ENCODE data around the gene RPL18.
A peak's percentile ranks its signal among the peaks of the same experiment; 100 is the strongest.

RPL18 gene

GRCh38 chr19:48648134-48648533 lies 29.2 kb upstream of the RPL18 start:
- no peak for DNase-seq (ENCODE audit: low spot score)
- no peaks in the 10 kb centered on the region for H3K27me3 ChIP-seq (ENCODE audit: insufficient read depth, poor library complexity, severe bottlenecking)
- H3K9me3 ChIP-seq (ENCODE audit: severe bottlenecking), result no peaks in the 10 kb centered on the region
- TF ChIP-seq CTCF (IDR thresholded peaks at IDR 0.05; ENCODE audit: poor library complexity, severe bottlenecking), result no peak
- H3K4me1 ChIP-seq (ENCODE audit: insufficient read depth, poor library complexity, severe bottlenecking), result peaks cover 9% of the 10 kb centered on the region
- no peak for ATAC-seq (ENCODE audit: low read depth)
- H3K27ac ChIP-seq (ENCODE audit: poor library complexity, severe bottlenecking), result no peak overlapping the region
- H3K4me3 ChIP-seq (ENCODE audit: severe bottlenecking), result no peak overlapping the region
- H3K36me3 ChIP-seq (ENCODE audit: low read depth), result no peaks in the 10 kb centered on the region

- peak; percentile 2 for TF ChIP-seq CTCF (IDR thresholded peaks at IDR 0.05; ENCODE audit: poor library complexity, severe bottlenecking)
- Histone ChIP-seq H3K36me3 (ENCODE audit: low read depth) (no peaks in the 10 kb centered on the region), H3K27ac (ENCODE audit: poor library complexity, severe bottlenecking) (no peak overlapping the region), H3K4me1 (ENCODE audit: insufficient read depth, poor library complexity, severe bottlenecking) (peaks cover 9% of the 10 kb centered on the region), H3K4me3 (ENCODE audit: severe bottlenecking) (peak overlapping the region; percentile 34), H3K9me3 (ENCODE audit: severe bottlenecking) (no peaks in the 10 kb centered on the region), H3K27me3 (ENCODE audit: insufficient read depth, poor library complexity, severe bottlenecking) (no peaks in the 10 kb centered on the region)
- ATAC-seq (ENCODE audit: low read depth), result no peak
- DNase-seq (ENCODE audit: low spot score), result no peak
Observed at GRCh38 chr19:48646722-48647216, 27.8 kb upstream of the RPL18 start.

GRCh38 chr19:48646001-48646721 lies 27.2 kb upstream of the RPL18 start, which contains the start of gene CA11:
CA11 (minus strand) TSS chr19:48646187; CDS start chr19:48645632, 555 bp downstream.
- TF ChIP-seq CTCF (IDR thresholded peaks at IDR 0.05; ENCODE audit: poor library complexity, severe bottlenecking), result peak; percentile 86
- peak within 1 kb of the TSS; percentile 34 for H3K4me3 ChIP-seq (ENCODE audit: severe bottlenecking)
- no peaks in the 10 kb centered on the region for H3K27me3 ChIP-seq (ENCODE audit: insufficient read depth, poor library complexity, severe bottlenecking)
- peak within 1 kb of the TSS; percentile 26 for H3K27ac ChIP-seq (ENCODE audit: poor library complexity, severe bottlenecking)
- no peaks in the 10 kb centered on the region for H3K9me3 ChIP-seq (ENCODE audit: severe bottlenecking)
- no peaks in the 10 kb centered on the region for H3K36me3 ChIP-seq (ENCODE audit: low read depth)
- H3K4me1 ChIP-seq (ENCODE audit: insufficient read depth, poor library complexity, severe bottlenecking), result peaks cover 9% of the 10 kb centered on the region
- ATAC-seq (ENCODE audit: low read depth) (peak; percentile 85), DNase-seq (ENCODE audit: low spot score) (peak; percentile 82)

GRCh38 chr19:48645620-48646000 lies 26.6 kb upstream of the RPL18 start:
- Histone ChIP-seq H3K4me3 (ENCODE audit: severe bottlenecking) (peak overlapping the region; percentile 34), H3K4me1 (ENCODE audit: insufficient read depth, poor library complexity, severe bottlenecking) (peaks cover 9% of the 10 kb centered on the region), H3K36me3 (ENCODE audit: low read depth) (no peaks in the 10 kb centered on the region), H3K27ac (ENCODE audit: poor library complexity, severe bottlenecking) (peak overlapping the region; percentile 26), H3K9me3 (ENCODE audit: severe bottlenecking) (no peaks in the 10 kb centered on the region), H3K27me3 (ENCODE audit: insufficient read depth, poor library complexity, severe bottlenecking) (no peaks in the 10 kb centered on the region)
- ATAC-seq (ENCODE audit: low read depth), result peak; percentile 3; the same call in 2 of the 3 replicates
- no peak for DNase-seq (ENCODE audit: low spot score)
- TF ChIP-seq CTCF (IDR thresholded peaks at IDR 0.05; ENCODE audit: poor library complexity, severe bottlenecking), result no peak
